GM12878 (cell line): Measurements from ENCODE around the gene CDHR2. TPM values are rescaled to one million over a fixed set of nuclear protein-coding genes. Genes with fewer than 3 reads are reported as not detected.
A peak's percentile ranks its signal among the peaks of the same experiment; 100 is the strongest.

Experiments used
- ETV6 ChIP-seq, 2 experiments: fragments of 450-650 bp in 1 of 2; IDR thresholded peaks in 1 of 2; conservative IDR thresholded peaks in 1 of 2; 2 replicates each; pipeline ENCODE4 v1.6.1; 2014; ENCODE audit warnings: antibody characterized with exemption in 1 of 2, borderline replicate concordance in 1 of 2, low read depth in 1 of 2, mild to moderate bottlenecking in 1 of 2, moderate library complexity in 1 of 2
- FOXK2 ChIP-seq: fragments of 450-650 bp; IDR thresholded peaks from 2 replicates; pipeline ENCODE4 v1.6.1; 2017; ENCODE audit warnings: mild to moderate bottlenecking, moderate library complexity
- GATAD2B ChIP-seq: fragments of 450-650 bp; conservative IDR thresholded peaks from 2 replicates; pipeline ENCODE4 v1.6.1; 2017; ENCODE audit warnings: low read depth, mild to moderate bottlenecking, moderate library complexity
- IKZF1 ChIP-seq: fragments of 450-650 bp; conservative IDR thresholded peaks from 2 replicates; pipeline ENCODE4 v1.6.1; 2017; ENCODE audit warnings: antibody characterized with exemption, mild to moderate bottlenecking
- IRF4 ChIP-seq: IDR thresholded peaks from 2 replicates; pipeline ENCODE4 v1.6.1; 2011; ENCODE audit warnings: low read depth, low read length
- MXI1 ChIP-seq: fragments of 150-350 bp; IDR thresholded peaks from 2 replicates; pipeline ENCODE4 v1.6.1; 2011; ENCODE audit warnings: low read depth, mild to moderate bottlenecking, inconsistent platforms, low read length, improper control_type of control experiment
- NR2F1 ChIP-seq: fragments of 450-650 bp; conservative IDR thresholded peaks from 2 replicates; pipeline ENCODE4 v1.6.1; 2017; ENCODE audit warnings: mild to moderate bottlenecking
- RUNX3 ChIP-seq: IDR thresholded peaks from 2 replicates; pipeline ENCODE4 v1.6.1; 2012; ENCODE audit warnings: low read length, inconsistent platforms
- SREBF1 ChIP-seq: IDR thresholded peaks from 2 replicates; pipeline ENCODE4 v1.6.1; 2012; ENCODE audit warnings: mild to moderate bottlenecking, low read length
- STAT1 ChIP-seq: fragments of 450-650 bp; conservative IDR thresholded peaks from 2 replicates; pipeline ENCODE4 v1.6.1; 2014; ENCODE audit warnings: antibody characterized with exemption, mild to moderate bottlenecking
- USF1 ChIP-seq: IDR thresholded peaks from 2 replicates; pipeline ENCODE4 v1.6.1; 2011; ENCODE audit warnings: borderline replicate concordance, low read depth, mild to moderate bottlenecking, moderate library complexity, mixed read lengths, low read length; ENCODE audit not compliant: insufficient read depth; ENCODE audit errors: extremely low read length
- WRNIP1 ChIP-seq: IDR thresholded peaks from 2 replicates; pipeline ENCODE4 v1.6.1; 2011; ENCODE audit warnings: low read depth, low read length, improper control_type of control experiment, borderline replicate concordance
- ZNF592 ChIP-seq: fragments of 450-650 bp; IDR thresholded peaks from 2 replicates; pipeline ENCODE4 v1.6.1; 2017; ENCODE audit warnings: mild to moderate bottlenecking, moderate library complexity
- polyA plus RNA-seq, 11 experiments: library from polyadenylated mRNA; depleted of rRNA in 4 of 11; unstranded in 6 of 11; stranded (reverse) in 5 of 11; fragments of >200 nt; fragmentation: Nextera tagmentation in 4 of 11; fragmentation: Illumina TruSeq in 1 of 11; extraction: Ambion mirVana in 4 of 11; extraction: Trizol in 1 of 11; gene quantifications; 1 replicate in 1 of 11; 2 replicates in 10 of 11; pipeline versions ENCODE4 v1.2.1 to v1.2.3, GENCODE V29; 2011 to 2016; ENCODE audit warnings: inconsistent platforms in 2 of 11, missing spikeins in 2 of 11, low read depth in 1 of 11
- total RNA-seq, 4 experiments: library from RNA; depleted of rRNA in 3 of 4; stranded (reverse); fragments of >200 nt in 3 of 4; fragmentation: Illumina TruSeq in 1 of 4; extraction: Trizol in 1 of 4; gene quantifications; 2 replicates each; pipeline versions ENCODE4 v1.2.1 to v1.2.3, GENCODE V29; 2013 to 2021
- TF ChIP-seq, protein P1 (sequence below): fragments of 450-650 bp; IDR thresholded peaks from 2 replicates; pipeline ENCODE4 v1.6.1; 2016; ENCODE audit warnings: mild to moderate bottlenecking, moderate library complexity, borderline replicate concordance
- TF ChIP-seq, protein P2 (sequence below): fragments of 450-650 bp; IDR thresholded peaks from 2 replicates; pipeline ENCODE4 v1.6.1; 2018; ENCODE audit warnings: mild to moderate bottlenecking, low read depth, moderate library complexity; ENCODE audit not compliant: partially characterized antibody
- TF ChIP-seq, protein P3 (sequence below): IDR thresholded peaks from 2 replicates; pipeline ENCODE4 v1.6.1; 2011; ENCODE audit warnings: low read depth, low read length, improper control_type of control experiment, borderline replicate concordance

Gene CDHR2
- total and polyA plus RNA-seq, 10 of the 15 experiments (the other 5 are each of a cell fraction or from before 2014, with no cell fraction given) = 0.03 to 0.46 (median 0.06) TPM; not detected in 5

DNA sequence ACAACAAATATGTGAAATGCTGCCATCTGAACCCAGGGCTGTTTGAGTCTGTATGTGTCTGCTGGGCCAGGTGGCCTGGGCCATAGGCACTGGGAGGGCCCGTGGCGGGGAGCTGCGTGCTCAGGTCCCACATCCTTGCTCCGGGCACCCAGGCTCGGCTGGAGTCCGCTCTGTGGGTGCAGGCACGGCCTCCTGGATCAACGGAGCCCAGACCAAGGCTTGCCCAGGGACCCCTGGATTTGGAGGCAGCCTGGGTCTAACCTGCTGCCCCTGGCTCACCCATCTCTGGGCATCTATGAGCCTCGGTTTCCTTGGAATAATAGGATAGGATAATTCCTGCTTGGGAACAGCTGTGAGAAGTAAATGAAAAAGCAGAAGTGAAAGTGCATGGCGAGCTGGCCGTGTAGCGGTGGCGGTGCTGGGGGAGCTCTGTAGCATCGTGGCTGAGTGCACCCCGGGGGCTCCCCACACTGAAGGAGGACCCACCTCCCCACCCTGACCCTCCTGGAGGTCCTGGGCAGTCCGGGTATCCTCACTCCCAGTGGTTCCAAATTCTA, 1.2 kb downstream of the CDHR2 start (continued):
- TF ChIP-seq ZNF592 (no peak), USF1 (no peak), NR2F1 (no peak), GATAD2B (peak; percentile 62; the same call in 1 of the 2 replicates), RUNX3 (no peak), IKZF1 (peak; percentile 97), IRF4 (peak; percentile 41; the same call in 1 of the 2 replicates), FOXK2 (no peak), WRNIP1 (no peak), ETV6 (conservative IDR thresholded peaks at IDR 0.05 in 1 of 2, IDR thresholded peaks at IDR 0.05 in 1 of 2; ENCODE audit: borderline replicate concordance in 1 of 2, low read depth in 1 of 2) (no peak), SREBF1 (no peak), STAT1 (no peak), MXI1 (no peak)
- TF ChIP-seq, protein P1, sequence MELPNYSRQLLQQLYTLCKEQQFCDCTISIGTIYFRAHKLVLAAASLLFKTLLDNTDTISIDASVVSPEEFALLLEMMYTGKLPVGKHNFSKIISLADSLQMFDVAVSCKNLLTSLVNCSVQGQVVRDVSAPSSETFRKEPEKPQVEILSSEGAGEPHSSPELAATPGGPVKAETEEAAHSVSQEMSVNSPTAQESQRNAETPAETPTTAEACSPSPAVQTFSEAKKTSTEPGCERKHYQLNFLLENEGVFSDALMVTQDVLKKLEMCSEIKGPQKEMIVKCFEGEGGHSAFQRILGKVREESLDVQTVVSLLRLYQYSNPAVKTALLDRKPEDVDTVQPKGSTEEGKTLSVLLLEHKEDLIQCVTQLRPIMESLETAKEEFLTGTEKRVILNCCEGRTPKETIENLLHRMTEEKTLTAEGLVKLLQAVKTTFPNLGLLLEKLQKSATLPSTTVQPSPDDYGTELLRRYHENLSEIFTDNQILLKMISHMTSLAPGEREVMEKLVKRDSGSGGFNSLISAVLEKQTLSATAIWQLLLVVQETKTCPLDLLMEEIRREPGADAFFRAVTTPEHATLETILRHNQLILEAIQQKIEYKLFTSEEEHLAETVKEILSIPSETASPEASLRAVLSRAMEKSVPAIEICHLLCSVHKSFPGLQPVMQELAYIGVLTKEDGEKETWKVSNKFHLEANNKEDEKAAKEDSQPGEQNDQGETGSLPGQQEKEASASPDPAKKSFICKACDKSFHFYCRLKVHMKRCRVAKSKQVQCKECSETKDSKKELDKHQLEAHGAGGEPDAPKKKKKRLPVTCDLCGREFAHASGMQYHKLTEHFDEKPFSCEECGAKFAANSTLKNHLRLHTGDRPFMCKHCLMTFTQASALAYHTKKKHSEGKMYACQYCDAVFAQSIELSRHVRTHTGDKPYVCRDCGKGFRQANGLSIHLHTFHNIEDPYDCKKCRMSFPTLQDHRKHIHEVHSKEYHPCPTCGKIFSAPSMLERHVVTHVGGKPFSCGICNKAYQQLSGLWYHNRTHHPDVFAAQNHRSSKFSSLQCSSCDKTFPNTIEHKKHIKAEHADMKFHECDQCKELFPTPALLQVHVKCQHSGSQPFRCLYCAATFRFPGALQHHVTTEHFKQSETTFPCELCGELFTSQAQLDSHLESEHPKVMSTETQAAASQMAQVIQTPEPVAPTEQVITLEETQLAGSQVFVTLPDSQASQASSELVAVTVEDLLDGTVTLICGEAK = no peak
- TF ChIP-seq, protein P2, sequence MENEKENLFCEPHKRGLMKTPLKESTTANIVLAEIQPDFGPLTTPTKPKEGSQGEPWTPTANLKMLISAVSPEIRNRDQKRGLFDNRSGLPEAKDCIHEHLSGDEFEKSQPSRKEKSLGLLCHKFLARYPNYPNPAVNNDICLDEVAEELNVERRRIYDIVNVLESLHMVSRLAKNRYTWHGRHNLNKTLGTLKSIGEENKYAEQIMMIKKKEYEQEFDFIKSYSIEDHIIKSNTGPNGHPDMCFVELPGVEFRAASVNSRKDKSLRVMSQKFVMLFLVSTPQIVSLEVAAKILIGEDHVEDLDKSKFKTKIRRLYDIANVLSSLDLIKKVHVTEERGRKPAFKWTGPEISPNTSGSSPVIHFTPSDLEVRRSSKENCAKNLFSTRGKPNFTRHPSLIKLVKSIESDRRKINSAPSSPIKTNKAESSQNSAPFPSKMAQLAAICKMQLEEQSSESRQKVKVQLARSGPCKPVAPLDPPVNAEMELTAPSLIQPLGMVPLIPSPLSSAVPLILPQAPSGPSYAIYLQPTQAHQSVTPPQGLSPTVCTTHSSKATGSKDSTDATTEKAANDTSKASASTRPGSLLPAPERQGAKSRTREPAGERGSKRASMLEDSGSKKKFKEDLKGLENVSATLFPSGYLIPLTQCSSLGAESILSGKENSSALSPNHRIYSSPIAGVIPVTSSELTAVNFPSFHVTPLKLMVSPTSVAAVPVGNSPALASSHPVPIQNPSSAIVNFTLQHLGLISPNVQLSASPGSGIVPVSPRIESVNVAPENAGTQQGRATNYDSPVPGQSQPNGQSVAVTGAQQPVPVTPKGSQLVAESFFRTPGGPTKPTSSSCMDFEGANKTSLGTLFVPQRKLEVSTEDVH = no peak
- TF ChIP-seq, protein P3, sequence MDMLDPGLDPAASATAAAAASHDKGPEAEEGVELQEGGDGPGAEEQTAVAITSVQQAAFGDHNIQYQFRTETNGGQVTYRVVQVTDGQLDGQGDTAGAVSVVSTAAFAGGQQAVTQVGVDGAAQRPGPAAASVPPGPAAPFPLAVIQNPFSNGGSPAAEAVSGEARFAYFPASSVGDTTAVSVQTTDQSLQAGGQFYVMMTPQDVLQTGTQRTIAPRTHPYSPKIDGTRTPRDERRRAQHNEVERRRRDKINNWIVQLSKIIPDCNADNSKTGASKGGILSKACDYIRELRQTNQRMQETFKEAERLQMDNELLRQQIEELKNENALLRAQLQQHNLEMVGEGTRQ = no peak
